Measurements from ENCODE around the gene CDKN3. TPM values are rescaled to one million over a fixed set of nuclear protein-coding genes. Genes with fewer than 3 reads are reported as not detected.

CDKN3 gene, protein sequence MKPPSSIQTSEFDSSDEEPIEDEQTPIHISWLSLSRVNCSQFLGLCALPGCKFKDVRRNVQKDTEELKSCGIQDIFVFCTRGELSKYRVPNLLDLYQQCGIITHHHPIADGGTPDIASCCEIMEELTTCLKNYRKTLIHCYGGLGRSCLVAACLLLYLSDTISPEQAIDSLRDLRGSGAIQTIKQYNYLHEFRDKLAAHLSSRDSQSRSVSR
- 5.5 TPM for total RNA-seq
- long read RNA-seq, transcript CDKN3-202 (8 exons, 893 nt): major isoform, 5 of 7 reads
- long read RNA-seq, partial matches to known transcripts: 0 of 7 reads
- long read RNA-seq, other reads (novel, unspliced or antisense): 2 of 7 reads

DNA sequence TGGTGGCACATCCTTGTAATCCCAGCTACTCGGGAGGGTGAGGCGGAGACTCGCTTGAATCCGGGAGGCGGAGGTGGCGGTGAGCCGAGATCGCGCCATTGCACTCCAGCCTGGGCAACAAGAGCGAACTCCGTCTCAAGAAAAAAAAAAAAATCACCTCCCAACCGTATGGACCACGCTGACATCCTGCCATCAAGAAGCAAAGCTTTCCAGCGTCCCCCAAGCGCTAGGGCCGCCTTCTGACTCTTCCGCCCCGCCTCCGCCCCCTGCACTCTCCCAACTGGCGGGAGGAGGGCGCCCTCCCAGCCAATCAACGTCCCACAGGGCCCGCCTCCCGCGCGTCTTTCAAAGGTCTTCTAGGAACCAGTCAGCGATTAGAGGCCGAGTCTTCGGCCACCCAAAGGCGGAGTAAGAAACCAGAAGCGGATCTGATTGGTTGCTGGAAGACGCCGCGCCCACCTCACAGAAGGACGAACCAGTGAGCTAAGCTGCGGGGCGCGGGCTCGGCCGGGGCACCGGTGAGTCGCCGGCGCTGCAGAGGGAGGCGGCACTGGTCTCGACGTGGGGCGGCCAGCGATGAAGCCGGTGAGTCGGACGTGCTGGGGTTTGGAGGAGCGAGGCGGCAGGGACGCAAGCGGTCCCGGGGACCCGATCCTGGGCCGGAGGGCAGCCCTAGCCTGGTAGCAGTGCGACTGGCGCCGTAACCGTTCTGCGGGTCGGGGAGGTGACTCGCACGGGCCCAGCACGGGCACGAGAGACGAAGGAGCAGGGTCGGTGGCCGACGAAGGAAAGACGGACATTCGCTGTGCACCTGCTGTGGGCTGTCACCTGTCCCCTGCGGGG is at the start of gene CDKN3:
Gene CDKN3 (plus strand): TSS at position 515 of the 843 bp plus-strand sequence. CDS start 62 bp downstream, at position 577.
- intact Hi-C loops (cut with micrococcal nuclease): no loop called here
- ATAC-seq (peak; percentile 99), DNase-seq (peak; percentile 99)

DNA sequence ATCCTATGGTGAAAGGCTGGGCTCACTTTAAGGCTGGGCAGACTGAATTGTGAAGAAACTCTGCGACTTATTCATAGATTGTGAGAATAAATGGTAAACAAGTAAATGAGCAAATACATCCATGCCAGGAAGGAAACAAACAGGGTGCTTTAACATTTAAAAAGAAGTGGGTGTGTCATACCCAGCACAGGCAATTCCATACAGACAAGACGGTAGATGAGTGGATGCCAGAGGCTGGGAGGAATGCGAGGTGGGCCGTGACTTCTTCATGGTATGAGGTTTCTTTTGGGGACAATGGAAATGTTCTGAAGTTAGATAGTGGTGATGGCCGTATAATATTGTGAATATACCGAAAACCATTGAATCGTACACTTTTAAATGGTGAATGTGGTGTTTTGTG is 49.8 kb upstream of the CDKN3 start:
- intact Hi-C loops (cut with micrococcal nuclease): loop anchor here (10.0 kb wide), 1 partner anchor 1052 kb away; no protein-coding TSS in a partner anchor
- DNase-seq (no peak), ATAC-seq (no peak)

DNA sequence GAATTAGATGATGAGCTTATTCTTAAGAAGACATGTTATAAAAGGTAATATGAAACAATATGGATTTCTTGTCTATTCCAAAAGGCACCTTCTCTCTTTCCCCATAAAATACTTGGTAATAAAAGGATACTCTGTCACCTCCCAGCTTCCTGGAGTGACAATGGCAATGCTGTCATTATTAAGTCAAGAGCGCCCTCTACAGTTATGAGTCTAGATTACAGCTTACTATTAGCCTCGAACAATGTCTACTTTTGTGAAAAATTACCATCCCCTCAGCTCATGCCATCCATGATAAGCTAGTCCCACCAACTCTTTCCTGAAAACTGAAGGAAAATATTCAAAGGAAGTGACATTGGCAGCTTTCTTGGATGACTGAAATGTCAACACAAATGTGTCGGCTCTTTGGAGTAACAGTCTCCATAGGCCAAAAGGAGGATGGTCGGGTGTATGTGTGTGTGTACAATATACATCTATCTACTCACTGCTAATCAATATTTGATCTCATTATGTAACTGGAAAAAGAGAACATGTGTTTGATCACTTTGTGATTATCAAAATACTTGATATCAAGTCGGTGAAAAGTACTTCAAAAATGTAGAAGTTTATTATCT is 48.7 kb upstream of the CDKN3 start:
- ATAC-seq (peak; percentile 57), DNase-seq (no peak)
- intact Hi-C loops (cut with micrococcal nuclease): loop anchor here (10.0 kb wide), 1 partner anchor 1053 kb away; no protein-coding TSS in a partner anchor

DNA sequence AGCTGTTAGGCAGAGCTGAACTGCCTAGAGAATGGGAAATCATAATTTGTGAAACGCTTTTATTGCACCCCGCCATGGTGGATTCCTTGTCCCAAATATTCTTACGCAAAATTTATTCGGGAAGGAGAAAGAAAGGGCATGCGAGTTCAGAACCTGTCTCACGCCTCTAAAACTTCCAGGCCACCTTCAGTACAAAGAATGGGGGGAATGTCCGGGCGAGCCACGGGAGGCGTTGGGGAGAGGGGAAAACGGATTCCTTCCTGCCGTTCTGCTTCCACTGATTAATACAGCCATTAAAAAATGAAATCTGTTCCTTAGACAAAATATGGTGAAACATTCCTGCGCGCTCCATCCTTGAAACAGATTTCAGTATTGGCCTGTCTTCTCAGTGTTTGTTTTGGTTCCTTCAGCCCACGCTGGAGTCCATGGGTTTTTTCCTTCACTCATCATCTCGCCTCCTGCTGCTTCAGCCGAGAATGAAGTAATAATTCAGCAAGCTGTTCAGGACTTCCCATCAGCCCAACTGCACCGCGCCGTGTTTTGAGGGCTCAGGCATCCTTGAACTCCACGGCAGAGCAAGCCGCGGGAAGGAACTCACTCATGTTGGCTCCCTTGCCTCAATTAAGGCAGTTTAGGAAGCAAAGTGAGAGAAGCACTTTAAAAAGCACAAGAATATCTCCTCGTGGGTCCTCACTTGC is 47.7 kb upstream of the CDKN3 start:
- intact Hi-C loops (cut with micrococcal nuclease): loop anchor here (10.0 kb wide), 1 partner anchor 1054 kb away; no protein-coding TSS in a partner anchor
- DNase-seq (peak; percentile 63), ATAC-seq (peak; percentile 82)

DNA sequence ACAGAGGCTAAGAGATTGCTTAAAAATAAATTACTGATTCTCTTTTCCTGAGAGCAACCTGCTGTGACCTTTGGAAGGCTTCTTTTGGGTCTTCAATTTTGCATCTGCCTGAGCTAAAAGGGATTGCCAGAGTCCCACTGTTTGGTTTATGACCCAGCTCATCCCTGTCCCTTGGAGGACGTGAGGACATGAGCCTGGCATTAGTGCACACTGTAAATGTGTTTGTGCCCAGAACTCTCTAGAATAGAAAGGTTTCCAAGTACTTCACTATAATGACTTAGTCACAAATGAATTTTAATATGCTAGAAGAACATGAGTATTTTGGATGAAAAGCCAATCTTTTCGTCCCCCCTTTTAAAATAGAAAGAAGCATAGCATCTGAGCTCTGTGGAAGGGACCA is 47.1 kb upstream of the CDKN3 start:
- intact Hi-C loops (cut with micrococcal nuclease): loop anchor here (10.0 kb wide), 1 partner anchor 1055 kb away; no protein-coding TSS in a partner anchor
- peak; percentile 60 for ATAC-seq
- no peak for DNase-seq

DNA sequence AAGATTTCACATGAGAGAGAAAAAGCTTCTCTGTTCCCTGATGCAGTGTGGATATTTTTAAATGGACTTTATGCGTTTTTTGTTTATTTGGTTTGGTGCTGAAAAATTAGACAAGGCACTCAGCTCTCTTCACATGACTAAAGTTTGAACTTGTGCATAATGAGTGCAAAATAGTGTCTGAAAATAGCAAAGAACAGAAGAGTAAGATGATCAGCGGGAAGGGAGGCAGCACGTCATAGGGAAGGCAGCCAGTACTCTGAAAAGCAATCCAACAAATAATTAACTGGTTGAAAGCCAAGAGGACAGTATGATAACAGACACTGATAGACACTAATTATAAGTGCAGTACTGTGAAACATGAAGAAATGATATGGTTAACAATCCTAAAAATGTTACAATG is 46.6 kb upstream of the CDKN3 start:
- ATAC-seq: peak; percentile 51

DNA sequence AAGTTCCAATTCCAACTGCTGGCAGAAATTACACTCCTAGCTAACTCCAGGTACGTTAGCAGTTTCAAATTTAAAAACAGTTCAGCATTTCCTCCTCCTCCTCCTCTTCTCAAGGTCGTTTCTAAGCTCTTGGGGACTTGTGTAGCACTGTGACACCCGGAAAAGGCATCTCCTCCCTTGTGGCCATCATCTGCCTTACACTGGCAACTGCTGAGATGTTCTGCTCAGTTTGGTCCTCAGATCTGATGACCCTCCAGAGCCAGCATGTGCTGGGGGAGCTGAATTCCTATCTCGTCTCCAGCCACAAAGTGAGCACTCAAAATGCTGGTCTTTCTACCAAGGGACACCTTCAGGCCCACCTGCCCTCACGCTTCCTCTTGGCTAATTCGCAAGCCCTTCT is 43.5 kb upstream of the CDKN3 start:
- ATAC-seq (no peak), DNase-seq (no peak)
- intact Hi-C loops (cut with micrococcal nuclease): no loop called here

More for the DNA sequence above, 46.6 kb upstream of the CDKN3 start:
- intact Hi-C loops (cut with micrococcal nuclease): no loop called here
- no peak for DNase-seq

DNA sequence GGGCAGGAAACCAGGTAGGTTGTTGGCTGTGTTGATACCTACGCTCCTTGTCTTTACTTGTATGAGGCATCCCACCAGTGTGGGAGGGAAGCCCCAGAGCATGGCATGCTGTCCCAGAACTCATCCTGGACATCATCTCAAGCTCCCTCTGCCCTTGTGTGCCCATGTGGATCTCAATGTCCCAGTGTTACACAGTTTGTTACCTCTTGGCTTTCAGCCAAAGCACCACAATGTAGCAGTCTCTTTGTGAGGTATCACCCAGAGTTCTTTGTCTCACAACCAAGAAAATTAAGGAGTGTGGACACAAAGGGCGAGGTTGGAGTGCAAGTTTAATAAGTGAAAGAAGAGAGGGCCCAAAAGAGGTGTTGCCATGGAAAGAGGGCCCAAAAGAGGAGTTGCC is 43.1 kb upstream of the CDKN3 start:
- DNase-seq (no peak), ATAC-seq (no peak)
- intact Hi-C loops (cut with micrococcal nuclease): no loop called here

DNA sequence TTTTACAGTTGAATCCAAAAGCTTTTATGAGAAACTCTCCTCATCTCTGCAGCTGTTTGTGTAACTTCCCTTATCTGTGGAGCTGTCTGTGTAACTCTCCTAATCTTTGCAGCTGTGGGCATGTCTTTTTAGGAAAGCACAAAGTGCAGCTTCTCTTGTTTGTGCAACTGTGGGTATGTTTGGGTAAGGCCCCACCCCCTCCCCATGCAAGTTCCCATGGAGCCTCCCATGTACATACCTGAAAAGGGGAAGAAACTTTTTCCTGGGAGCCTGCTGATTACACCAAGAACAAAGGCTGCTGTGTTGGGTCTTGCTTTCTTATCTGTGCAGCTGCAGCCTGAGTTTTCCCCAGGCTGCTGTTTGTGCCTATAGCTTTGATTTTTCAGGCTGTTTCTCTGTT is 42.7 kb upstream of the CDKN3 start:
- intact Hi-C loops (cut with micrococcal nuclease): no loop called here
- ATAC-seq (peak; percentile 27), DNase-seq (no peak)

DNA sequence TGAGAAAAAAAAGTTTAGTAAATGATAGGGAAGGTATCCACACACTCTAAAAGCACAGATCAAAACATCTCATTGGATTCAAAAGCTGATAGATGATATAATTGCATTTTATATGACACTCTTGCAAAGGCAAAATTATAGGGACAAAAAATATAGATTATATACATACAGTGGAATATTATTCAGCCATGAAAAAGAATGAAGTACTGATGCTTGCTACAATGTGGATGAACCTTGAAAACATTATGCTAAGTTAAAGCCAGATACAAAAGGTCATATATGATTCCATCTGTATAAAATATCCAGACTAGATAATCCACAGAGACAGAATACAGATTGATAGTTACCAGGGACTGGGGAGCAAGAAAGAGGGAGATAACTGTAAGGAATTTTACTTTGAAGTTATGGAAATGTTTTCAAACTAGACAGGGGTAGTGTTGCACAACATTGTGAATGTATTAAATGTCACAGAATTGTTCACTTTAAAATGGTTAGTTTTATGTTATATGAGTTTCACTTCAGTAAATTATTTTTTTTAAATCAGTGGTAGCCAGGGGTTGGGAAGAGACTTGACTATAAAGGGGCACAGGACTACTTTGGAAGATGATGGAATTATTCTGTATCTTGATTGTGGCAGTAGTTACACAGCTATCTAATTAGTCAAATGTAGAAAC is 41.7 kb upstream of the CDKN3 start:
- DNase-seq (no peak), ATAC-seq (no peak)

DNA sequence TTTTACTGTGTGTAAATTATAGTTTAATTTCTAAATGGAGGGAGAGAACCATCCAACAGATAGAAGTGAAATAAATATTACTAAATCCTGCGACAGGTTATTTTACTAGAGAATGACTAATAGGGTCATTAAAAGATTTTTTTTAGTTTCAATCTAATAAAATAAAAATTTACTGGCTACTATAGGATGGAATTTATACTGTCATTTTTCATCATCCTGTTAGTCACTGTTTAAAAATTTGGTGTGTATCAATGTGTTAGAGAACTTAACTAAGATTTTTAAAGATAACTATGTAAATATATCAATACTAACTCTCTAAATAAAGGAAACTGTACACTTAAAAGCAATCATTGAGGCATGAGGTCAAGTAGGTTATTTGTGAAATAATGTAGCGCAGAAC is 41.1 kb upstream of the CDKN3 start:
- intact Hi-C loops (cut with micrococcal nuclease): no loop called here
- DNase-seq: no peak
- no peak for ATAC-seq

More for the DNA sequence above, 41.7 kb upstream of the CDKN3 start:
- intact Hi-C loops (cut with micrococcal nuclease): no loop called here

DNA sequence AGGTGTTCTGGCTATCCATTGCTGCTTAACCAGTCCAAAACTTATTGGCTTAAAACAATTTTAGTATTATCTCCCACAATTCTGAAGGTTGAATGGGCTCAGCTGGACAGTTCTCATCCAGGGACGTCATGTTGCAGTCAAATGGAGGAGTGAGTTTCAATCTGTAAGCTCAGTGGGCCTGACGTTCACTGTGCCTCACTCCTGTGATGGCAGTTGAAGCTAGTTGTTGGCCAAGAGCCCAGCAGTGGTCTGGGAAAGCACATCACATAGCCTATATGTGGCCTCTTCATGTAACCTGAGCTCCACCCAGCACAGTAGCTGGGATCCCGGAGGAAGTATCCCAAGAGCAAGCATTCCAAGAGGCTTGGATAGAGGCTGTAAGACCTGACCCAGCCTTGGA is 40.6 kb upstream of the CDKN3 start:
- intact Hi-C loops (cut with micrococcal nuclease): no loop called here
- no peak for ATAC-seq
- DNase-seq: no peak

DNA sequence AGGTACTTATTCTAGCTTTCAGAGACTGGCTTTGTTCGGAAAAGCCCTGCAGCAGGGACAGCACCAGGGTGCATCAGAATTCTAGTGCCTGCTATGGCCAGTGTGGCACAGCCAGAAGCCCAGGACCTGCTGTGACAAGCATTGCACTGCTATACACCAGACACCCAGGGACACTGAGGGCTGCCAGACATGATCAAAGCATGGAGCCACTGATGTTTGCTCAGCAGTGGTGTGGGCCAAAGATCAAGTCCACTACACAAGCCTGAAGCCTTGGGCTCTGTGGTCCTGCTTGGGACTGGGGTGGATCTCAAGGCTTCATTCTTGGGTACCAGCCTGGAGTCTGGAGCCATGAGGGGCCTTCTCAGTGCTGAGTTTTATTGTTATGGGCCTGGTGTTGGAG is 36.1 kb upstream of the CDKN3 start:
- intact Hi-C loops (cut with micrococcal nuclease): no loop called here
- DNase-seq: no peak
- ATAC-seq: no peak

DNA sequence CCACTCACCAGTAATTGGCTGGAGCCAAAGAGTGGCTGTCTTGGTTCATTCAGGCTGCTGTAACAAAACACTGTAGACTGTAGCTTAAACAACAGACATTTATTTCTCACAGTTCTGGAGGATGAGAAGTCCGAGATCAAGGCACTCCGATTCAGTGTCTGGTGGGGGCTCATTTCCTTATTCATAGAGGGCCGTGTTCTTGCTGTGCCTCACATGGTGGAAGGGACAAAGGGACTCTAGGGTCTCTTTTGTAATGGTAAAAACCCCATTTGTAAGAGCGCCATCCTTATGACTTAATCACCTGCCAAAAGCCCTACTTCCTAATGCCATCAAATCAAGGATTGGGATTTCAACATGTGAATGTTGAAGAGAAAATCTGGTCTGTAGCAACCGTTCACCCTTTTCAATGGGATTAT is 34.7 kb upstream of the CDKN3 start:
- no peak for ATAC-seq
- intact Hi-C loops (cut with micrococcal nuclease): no loop called here
- DNase-seq: no peak

DNA sequence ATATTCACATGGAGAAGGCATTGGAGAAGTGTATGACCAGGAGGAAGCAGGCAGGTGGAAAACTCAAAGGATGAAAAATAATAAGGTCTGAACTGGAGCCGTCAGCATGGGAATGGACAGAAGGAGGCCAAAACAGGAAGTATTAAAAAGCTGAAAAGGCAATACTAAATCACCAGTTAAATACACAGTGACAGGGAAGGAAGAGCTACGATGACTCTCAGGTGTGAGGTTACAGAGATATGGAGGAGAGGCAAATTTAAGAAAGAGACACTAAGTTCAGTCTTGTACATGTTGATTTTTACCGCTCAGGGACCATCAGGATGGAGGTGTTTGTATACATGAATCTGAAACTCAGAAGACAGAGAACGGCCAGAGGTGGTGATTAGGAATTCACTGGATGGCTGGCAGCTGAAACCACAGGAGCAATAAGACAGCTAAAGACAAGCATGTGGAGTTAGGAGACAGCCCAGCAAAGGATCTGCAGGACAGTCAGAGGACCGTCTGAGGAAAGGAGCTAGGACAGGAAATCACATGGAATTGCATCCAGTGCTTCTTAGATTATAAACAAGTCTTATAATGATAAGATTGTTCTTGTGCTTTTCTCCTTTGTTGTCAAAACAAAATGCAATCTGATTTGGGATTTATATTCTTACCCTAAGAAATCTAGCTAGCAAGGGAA is 33.9 kb upstream of the CDKN3 start:
- intact Hi-C loops (cut with micrococcal nuclease): no loop called here
- DNase-seq (no peak), ATAC-seq (no peak)

DNA sequence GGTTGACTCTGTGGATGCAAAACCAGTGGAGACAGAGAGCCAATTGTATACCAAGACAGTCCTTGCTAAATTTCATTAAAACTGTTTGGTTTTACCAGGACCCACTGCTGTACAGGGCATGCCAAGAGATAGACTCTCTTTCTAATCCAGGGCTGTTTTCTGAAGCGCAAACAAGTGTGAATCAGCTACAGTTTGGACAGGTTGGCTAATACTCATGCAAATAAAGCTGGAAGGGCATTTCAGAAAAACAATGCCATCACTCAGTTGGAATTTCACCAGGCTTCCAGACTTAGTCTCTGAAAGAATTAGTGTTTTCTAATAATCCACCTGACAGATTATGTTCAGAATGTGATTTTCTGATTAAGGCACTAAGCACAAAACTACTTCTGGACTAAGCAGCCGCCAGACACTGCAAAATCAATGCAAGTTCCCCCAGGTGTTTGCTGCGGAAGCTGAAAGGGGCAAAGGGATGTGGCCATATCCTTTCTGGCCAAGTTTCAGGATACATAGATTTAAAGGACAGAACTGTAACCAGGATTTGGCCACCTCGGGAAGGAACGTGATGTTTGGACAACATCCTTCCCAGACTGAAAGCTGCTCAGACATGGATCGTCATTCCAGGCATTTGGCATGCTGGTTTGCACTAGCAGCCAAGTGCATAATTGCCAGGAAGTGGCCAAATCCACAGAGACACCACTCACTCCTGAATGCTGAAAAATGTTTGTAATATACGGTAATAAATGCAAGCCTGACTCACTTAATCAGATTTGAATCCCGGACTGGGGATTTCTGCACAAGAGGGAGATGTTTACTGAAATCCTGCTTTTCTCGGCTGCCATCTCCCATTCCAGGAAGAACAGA is 32.0 kb upstream of the CDKN3 start:
- intact Hi-C loops (cut with micrococcal nuclease): no loop called here
- peak; percentile 55 for DNase-seq
- peak; percentile 87 for ATAC-seq

Data from left ventricle myocardium superior (tissue), 1 donor.